HT-29 (cell line): ENCODE measurements around the gene KDM4C. TPM values are rescaled to one million over a fixed set of nuclear protein-coding genes. Genes with fewer than 3 reads are reported as not detected.

ENCODE experiments used
- DNase-seq: peaks from one replicate; pipeline ENCODE4 v3.0.0-alpha.2; 2015; ENCODE audit warnings: low spot score
- small RNA-seq: library from RNA; depleted of rRNA; stranded (forward); fragments of <200 nt; gene quantifications from one replicate; pipeline ENCODE3, GENCODE V24; 2014
- total RNA-seq: library from RNA; depleted of rRNA; stranded (reverse); fragments of >200 nt; shearing (Covaris generic); gene quantifications from 2 replicates; pipeline ENCODE4 v1.2.3, GENCODE V29; 2014; rRNA removed

KDM4C gene
- total RNA-seq, 1 experiment from 2014 or later, result 22.4 TPM

DNA sequence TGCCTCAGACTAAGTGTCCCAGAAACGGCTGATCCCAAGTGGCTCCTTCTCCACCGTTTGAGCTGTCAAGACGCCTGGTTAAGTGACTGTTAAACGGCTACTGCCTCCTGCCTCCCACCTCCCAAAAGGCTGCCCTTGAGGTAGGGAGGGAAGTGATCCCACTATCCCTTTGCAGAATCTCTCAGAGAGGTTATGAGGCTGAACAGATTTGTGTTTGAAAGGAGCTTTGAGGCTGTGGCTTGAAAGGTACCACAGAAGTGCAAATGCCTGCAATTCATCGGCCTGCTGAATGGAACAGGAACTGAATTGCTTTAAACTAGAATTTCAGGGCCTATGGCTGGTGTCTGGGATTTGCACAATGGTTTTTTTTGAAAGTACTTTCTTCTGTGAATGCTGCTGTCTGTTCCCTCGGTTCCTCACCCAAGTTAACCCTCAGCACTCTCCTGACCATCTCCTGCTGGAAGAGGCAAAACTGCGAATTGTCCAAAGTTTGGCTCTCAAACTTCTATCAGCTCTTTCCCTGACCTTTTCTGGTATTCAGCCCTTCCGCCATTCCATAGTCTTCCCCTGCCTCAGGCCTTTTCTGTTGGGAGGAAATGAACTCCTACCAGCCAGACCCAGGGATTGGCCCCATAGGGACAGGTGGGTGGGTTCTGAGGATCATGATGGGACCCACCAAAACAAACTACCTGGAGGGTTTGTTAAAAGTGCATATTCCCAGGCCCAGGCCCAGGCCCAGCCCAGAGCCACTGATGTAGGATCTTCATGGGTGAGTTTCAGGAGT lies 453.3 kb downstream of the KDM4C start:
- no peak for DNase-seq

DNA sequence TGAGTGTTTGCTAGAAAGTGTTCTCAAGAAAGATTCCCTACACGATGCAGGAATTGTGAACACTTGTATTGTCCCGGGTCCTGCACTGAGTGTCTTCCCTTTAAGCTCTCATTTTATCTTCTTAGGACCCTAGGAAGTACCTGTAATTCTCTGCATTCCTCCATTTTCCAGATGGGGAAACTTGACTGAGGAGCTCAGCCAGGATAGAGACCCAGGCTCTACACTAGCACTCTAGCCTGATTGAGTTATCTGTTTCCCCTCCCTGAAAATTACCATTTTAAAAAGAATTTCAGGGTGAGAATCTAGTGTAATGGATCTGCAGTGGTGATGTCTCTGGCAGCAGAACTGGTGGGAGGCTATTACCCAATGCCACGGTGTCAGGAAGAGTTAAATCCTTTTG lies 453.9 kb downstream of the KDM4C start:
- no peak for DNase-seq

DNA sequence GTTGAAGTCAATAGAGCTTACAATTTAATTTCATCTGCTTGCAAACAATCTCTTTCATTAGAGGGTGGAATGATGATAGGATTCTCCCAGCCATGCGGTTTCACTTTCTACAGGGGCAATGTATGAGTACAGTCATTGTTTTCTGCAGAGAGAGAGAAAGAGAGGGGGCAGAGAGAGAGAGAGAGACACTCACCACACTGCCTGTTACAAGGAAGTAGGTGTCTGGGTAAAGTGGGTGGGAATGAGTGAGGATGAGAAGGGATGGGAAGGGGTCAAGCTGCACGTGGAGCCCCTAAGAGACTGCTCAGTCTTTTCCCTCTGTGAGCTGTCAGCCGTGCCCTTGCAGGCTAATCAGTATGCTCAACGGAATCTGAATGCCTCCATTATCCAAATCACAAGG lies 454.3 kb downstream of the KDM4C start:
- no peak for DNase-seq

DNA sequence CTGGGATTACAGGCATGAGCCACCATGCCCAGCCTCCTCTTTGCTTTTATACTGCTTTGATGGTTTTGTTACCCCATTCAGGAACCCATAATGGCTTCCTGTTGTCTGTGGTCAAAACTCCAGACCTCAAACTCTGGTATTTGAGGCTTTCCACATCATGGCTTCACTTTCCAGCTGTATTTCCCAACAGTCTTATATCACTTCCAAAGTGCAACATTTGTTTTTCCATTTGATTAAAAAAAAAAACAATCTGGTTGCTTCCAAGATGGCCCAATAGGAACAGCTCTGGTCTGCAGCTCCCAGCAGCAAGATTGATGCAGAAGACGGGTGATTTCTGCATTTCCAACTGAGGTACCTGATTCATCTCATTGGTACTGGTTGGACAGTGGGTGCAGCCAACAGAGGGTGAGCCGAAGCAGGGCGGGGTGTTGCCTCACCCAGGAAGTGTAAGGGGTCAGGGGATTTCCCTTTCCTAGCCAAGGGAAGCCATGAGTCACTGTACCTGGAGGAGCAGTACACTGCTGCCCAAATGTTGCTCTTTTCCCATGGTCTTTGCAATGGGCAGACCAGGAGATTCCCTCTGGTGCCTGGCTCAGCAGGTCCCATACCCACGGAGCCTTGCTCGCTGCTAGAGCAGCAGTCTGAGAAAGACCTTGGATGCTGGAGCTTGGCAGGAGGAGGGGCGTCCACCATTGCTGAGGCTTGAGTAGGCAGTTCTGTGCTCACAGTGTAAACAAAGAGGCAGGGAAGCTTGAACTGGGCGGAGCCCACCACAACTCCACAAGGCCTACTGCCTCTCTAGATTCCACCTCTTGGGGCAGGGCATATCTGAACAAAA lies 458.4 kb downstream of the KDM4C start:
- DNase-seq, result peak; percentile 16

DNA sequence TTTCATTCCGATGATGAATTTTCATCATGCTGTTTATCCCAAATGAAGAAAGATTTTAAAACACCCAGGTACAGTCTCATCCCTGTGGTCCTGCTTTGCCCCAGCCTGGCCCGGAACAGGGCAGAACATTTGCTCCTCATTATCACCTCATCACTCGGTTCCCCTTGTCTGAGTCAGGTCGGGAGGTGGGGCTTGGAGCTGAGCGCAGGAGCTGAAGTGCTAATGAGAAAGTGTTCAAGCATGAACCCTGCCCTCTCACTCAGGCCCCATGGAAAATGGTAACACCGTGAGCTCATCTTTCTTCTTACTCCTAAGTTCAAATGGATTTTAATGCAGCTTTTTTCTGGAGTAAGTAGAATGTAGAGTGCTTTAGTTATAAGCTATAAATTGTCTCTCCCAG lies 466.2 kb downstream of the KDM4C start:
- no peak for DNase-seq

Small RNAs within 50 kb of the gene (small RNA-seq; reads per million reads assigned to genes)
- not detected for gene SNRPEP2

Other genes starting within 250 kb of the KDM4C start
- gene GLDC, start 112.2 kb upstream of the KDM4C start, total RNA-seq, result not detected in 2 replicates